GM21576 (cell line): ENCODE data around the gene VAC14.
"Not testable (repeated sequence)": the region's sequence is repeated elsewhere in the genome, so short reads cannot be mapped to it uniquely, and the experiment has no call there.

Experiments used
- ATAC-seq: cut with Tn5 transposase; IDR thresholded peaks from one replicate; pipeline ENCODE4 v1.9.1; 2021; ENCODE audit warnings: mild to moderate bottlenecking, moderate library complexity; ENCODE audit not compliant: unreplicated experiment

Gene VAC14

GRCh38 chr16:70683146-70683944 is 117.6 kb downstream of the VAC14 start:
- ATAC-seq, result no peak

- ATAC-seq, result no peak
Measured at GRCh38 chr16:70682239-70683145, 118.5 kb downstream of the VAC14 start.

- no peak for ATAC-seq
Measured at GRCh38 chr16:70681382-70682238, 119.3 kb downstream of the VAC14 start.

- ATAC-seq, result no peak
Measured at GRCh38 chr16:70680495-70681381, 120.2 kb downstream of the VAC14 start.

GRCh38 chr16:70679671-70680494 is 121.1 kb downstream of the VAC14 start:
- no peak for ATAC-seq

- no peak for ATAC-seq
Measured at GRCh38 chr16:70678898-70679670, 121.9 kb downstream of the VAC14 start.

- no peak for ATAC-seq
Measured at GRCh38 chr16:70678121-70678897, 122.6 kb downstream of the VAC14 start.

GRCh38 chr16:70677499-70678120 is 123.3 kb downstream of the VAC14 start:
- no peak for ATAC-seq

GRCh38 chr16:70676675-70677498 is 124.1 kb downstream of the VAC14 start:
- ATAC-seq, result no peak

GRCh38 chr16:70675851-70676513 is 125.0 kb downstream of the VAC14 start:
- ATAC-seq, result no peak

- ATAC-seq, result no peak
Measured at GRCh38 chr16:70674221-70675014, 126.5 kb downstream of the VAC14 start.

- not testable (repeated sequence) for ATAC-seq
Measured at GRCh38 chr16:70670938-70671337, 130.0 kb downstream of the VAC14 start.

- ATAC-seq, result no peak
Measured at GRCh38 chr16:70670175-70670574, 130.8 kb downstream of the VAC14 start.

- no peak for ATAC-seq
Measured at GRCh38 chr16:70665806-70666735, 134.9 kb downstream of the VAC14 start.
